Measurements from ENCODE around the gene TSPAN9. TPM values are rescaled to one million over a fixed set of nuclear protein-coding genes. Genes with fewer than 3 reads are reported as not detected.

TSPAN9 gene
- total RNA-seq, 1 experiment from 2014 or later = 17.1 TPM

DNA sequence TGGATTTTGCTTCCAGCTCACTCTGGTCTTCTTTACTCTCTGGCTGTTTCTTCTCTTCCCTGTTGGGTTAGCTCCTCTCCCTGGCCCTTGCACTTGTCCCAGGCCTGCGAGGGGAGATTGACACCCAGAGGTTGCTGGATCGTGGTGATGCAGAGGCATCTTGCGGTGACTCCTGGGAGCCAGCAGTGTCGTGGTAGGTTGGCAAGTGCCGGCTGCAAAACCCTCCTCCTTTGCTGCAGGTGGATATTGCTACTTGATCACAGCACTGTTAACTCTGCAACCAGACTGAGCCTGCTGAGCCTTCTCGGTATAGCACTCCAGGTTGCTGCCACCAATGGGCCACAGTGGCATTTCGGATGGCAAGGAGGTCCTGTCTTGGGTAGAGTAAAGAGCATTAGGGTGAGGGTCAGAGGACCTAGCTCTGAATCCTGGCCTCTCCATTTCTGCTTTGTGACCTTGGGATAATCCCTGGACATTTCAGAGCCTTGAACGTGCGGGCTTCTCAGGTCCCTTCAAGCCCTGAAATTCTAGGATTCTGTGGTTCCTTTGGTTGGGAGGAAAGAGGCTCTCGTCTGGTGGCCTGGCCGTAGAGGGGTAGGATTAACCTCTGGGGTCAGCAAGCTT, 87.4 kb downstream of the TSPAN9 start:
- no peak for DNase-seq (ENCODE audit: low read depth)

DNA sequence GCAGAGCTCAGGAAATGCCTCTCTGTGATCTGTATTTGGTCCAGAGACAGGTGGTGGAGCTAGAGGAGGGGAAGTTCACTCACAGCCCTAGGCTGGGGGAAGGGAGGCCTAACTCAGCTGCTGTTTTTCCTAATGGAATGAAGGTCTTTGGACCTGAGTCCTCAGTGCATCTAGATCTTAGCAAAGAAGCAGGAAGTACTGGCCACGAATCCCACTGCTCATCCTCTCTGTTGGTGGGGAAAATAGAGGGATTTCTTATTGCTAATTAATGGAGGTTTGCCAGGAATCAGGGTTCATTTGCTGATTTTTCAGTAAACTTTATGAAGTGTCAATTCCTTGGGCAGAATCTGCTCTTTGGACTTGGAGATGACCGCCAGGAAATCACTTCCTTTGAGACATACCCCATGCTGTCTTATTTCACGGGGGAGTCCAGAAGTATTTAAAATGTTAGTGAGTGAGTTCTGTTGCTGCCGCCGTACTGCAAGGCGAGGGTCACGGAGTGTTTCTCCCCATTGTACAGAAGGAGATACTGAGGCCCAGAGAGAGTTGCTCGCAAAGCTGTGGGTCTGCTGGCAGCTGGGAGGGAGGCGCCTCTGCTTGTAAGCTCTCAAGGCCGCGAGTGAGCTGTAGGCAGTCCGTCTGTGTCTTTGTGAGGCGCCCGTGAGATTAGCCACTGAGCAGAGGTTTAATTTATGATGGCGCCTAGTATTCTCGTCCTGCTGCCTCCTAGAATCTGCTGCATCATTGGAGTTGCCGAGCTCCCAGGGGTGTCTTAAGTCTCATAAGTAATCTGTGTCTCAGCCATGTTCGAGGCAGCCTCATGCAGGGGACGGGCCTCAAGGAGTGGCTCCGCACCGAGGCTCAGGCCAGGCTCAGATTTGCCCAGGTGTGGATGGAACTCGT, 88.2 kb downstream of the TSPAN9 start:
- DNase-seq (ENCODE audit: low read depth) = no peak

GRCh38 chr12:3167636-3168035, 90.5 kb downstream of the TSPAN9 start:
- DNase-seq (ENCODE audit: low read depth) = no peak

- peak; percentile 93 for DNase-seq (ENCODE audit: low read depth)
Measured at GRCh38 chr12:3168223-3169221, 91.3 kb downstream of the TSPAN9 start.

DNA sequence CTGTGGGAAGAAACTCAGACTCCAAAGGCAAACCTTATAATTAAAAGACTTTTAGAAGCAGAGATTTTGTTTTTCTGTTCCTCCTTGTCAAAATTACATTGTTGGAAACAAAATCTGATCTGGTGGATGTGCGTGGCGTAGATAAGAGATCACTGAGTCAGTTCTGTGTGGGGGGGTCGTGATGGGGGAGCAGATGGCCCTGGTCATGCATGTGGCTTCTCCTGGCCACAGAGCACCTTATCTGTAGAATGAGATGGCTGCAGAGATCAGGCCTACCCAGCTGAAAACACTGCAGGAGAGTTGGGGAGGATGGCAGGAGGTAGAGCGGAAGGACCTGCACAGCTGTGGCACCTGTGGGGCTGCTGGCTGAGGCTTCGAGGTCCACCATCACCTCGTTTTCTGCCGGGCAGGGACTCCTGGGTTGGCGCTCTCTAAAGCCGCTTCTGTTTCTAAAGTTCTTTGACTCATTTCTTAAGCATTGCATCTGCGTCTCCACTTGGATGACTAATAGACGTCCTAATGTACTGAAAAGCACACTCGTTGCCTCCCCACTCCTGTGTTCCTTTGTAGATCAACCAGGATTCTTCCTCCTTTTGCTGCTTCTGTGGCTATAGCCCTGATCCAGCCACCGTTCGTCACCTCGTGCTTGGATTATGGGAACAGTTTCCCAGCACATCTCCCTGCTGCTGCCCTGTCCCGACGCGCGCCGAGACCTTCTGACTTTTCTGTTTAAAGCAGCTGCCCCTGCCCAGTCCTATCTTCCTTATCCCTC, 93.4 kb downstream of the TSPAN9 start:
- peak; percentile 88 for DNase-seq (ENCODE audit: low read depth)

GRCh38 chr12:3171195-3171591, 94.0 kb downstream of the TSPAN9 start:
- DNase-seq (ENCODE audit: low read depth) = peak; percentile 4

DNA sequence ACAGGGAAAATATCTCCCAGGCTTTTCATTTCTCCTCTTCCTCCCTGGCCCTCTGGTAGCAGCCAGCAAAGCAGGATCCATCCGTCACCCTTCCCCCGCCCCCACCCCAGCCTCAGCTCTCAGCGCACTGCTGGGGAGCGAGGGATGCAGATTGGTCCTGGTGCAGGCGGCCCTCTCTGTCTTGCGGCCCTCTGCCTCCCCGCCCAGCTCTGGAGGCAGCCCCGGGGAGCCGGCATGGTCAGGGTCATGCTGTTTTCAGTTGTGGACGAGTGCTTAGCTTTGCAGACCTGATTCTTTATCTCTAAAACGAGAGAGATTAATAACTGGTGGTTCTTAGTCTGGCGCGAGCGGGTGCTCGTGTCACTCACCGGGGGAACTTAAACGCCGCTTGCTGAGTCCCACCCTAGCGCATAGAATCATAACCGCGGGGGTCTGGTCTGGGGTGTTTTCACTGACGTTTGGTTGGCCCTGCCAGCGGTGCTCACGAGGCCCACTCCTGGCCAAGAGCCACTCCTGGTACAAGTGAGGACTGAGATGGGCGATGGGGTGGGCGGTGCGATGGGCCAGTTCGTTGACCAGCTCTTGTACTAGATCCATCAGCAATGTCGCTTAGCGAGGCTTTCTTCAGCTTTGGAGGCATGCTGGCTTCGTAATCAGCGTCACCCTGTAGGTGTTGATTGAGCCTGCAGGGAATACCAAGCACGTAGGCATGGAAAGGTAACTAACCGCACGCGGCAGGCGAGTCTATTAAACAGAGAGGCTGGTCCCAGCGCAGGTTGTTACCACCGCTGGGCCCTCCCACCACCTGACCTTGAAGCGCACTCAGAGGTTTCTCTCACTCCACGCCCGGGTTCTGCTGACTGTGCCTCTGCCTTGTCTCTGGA, 95.2 kb downstream of the TSPAN9 start:
- DNase-seq (ENCODE audit: low read depth) = no peak

DNA sequence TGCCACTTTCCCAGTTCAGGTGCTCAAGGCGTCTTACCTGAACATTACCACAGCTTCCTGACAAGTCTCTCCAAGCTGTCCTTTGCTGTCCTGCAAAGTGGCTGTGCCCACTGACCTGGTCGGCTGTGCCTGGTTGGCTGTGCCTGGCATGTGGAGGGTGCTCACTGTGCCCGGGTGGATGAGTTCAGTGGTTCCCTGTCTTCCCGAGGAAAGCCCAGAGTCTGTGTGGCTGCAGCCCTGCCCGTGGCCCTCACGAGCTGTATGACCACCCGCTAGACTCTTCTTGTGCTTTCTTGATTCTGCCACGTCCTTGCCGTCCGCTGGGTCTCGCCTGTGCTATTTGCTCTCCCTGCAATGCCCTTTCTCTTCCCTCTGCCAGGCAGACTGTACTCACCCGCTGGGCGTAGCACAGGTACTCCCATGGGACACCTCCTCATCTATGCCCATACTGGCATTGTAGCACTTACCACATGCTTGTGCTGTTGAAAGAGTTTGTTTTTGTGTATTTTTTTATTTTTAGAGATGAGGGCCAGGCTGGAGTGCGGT, 95.9 kb downstream of the TSPAN9 start:
- no peak for DNase-seq (ENCODE audit: low read depth)

DNA sequence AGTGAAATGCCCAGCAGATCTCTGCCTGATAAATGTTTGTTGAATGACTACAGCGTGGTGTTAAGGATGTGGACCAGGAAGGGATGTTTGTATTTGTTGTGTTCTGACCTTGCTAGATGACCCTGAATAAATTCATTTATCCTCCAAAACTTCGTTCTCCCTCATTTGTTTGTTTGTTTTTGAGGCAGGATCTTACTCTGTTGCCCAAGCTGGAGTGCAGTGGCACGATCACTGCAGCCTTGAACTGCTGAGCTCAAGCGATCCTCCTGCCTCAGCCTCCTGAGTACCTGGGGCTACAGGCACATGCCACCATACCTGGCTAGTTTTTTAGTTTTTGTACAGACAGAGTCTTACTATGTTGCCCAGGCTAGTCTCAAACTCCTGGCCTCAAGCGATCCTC, 96.7 kb downstream of the TSPAN9 start:
- no peak for DNase-seq (ENCODE audit: low read depth)

DNA sequence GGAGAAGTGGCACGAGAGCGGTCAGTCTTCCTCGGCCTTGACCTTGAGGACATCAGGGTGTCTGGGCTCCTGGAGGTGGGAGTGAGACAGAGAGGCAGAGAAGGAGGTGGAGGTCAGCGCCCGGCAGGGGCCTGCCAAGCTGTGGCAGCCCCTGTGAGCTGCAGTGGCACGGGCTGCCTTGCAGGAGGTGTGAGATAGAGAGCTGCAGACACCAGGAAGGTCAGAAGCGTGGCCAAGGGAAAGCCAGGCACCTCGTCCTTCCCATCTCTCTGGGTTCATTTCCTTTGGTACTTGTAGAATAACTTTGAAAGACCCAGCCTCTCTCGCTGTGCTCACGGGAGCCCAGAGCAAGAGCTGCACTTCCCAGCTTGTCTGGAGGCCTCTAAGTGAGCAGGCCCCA, 98.1 kb downstream of the TSPAN9 start:
- DNase-seq (ENCODE audit: low read depth) = no peak

DNA sequence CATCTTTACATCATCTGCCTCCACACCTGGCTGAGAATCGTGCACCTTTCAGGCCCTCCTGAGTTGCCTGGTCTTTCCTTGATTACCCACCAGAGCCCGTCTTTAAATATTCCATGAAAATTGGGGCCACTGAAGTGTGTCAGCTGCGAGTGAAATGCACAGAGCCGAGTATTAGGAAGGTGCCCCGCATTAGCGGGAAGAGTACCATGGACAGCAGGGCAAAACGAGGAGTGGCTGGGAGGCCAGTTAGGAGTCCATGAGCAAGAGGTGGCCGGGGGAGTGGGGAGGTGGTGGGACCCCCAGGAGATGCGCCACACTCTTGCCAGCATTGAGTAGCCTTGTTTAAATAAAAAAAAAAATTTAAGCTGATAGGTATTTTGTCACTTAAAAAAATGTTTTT, 99.6 kb downstream of the TSPAN9 start:
- no peak for DNase-seq (ENCODE audit: low read depth)

DNA sequence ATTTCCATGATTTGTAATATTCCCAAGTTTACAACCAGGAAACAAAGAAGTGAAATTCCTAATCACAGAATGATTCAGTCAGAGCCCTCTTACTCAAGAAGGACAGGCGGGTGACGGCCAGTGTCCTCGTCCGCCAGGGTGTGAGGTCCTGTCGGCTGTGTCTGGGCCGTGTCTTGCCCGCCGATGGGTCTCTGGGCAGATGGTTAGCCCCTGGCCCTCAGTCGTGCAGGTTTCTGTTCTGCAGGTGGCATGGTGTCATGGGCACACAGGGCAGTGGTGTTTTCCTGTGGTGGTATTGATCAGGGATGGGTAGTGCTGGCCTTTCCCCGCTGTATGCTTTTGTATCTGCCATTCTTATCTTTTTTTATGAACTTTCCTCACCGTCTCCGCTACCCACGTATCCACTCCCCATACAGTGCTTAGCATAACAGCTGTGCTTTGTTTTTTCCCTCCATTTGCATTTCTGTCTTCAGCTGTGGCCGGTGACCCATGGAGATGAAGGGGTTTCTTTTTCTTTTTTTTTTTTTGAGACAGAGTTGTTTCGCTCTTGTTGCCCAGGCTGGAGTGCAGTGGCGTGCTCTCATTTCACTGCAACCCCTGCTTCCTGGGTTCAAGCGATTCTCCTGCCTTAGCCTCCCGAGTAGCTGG, 100.7 kb downstream of the TSPAN9 start:
- DNase-seq (ENCODE audit: low read depth) = no peak

DNA sequence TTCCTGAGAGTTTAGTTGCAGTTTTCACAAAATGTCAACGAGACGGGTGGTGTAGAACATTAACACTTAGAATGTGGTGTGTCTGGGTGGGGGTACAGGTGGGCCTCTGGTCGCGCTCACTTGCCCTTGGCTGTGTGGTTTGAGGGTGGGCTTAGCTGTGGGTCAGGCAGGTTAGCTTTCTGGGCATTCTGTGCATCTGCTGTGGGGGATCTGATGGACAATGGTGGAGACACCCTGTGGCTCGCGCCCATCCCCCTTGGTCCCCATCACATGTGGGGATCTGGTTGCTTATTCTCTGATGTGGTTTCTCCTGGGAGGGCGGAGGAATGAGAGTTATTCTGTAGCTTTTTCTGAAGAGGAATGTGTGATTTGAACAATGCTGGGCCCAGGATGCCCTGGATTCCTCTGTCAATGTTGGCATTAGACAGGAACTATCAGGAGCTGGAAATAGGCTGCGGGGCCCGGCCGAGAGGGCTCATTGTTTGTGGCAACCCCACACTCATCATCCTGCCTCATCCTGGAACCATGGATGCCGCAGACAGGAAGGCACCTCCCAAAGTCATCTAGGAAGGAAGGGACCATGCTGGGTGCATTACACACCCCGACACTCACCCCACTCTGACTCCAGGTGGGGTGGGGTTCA, 101.6 kb downstream of the TSPAN9 start:
- no peak for DNase-seq (ENCODE audit: low read depth)

DNA sequence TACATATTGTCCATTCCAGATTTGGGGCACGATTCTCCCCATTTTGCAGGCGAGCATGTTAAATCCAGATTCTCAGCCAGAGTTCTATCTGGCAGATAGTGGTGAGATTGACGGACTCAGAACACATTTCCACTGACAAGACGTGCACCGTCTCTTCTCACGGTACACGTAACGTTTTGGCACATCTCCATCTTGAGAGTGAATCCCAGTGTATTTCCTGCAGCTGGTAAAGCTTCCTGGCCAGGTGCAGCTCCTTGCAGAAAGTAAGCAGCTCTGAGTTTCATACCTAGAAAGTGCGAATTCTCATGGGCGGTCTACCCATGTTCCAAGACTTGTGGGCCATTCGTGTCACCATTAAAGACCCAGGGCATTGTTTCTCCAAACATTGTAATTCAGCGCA, 102.6 kb downstream of the TSPAN9 start:
- DNase-seq (ENCODE audit: low read depth) = no peak

DNA sequence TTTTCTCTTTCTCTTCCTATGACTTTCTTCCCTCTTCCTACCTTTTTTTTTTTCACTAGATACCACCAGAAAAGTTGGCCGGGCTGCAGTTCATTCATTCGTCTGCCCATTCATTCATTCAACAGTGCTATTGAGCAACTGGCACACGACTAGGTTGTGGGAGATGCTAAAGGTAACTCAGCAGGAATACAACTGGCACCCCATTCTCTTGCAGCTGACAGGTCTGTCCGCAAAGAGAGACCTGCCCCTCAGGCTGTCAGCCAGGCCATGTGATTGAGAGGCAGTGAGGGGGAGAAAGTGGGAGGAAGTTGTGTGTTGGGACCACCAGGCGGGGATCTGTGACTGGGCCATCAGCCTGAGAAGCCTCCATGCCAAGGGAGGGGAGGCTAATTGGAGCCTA, 105.2 kb downstream of the TSPAN9 start:
- no peak for DNase-seq (ENCODE audit: low read depth)

- DNase-seq (ENCODE audit: low read depth) = no peak
Measured at GRCh38 chr12:3184485-3184884, 107.3 kb downstream of the TSPAN9 start.

DNA sequence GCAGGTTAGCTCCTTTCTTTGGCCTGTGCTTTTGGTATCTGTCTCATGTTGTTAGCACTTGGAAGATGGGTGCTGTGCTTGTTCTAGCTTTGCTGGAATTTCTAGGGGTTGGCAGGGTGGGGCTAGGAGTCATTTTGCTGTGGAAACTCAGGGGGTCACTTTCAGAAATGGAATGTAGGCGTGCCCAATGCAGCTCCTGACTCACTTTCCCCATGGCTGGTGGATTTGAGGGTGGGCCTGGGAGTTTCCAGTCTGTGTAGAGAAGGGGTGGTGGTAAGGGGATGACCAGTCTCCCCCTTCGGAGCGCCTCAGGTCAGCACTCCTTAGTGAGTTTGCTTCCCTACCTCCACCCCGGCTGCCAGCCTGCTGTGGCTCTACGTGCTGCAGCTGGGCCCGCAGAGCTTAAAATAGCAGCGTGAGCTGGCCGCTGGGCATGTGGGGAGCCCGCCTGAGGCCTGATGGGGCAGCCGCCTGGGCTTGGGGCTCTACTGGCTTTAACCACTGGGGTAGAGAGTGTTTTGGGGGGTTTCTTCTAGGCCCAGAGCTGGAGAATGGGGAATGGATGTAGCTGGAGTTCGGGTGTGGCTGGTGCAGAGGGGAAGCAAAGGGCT, 108.2 kb downstream of the TSPAN9 start:
- no peak for DNase-seq (ENCODE audit: low read depth)

GRCh38 chr12:3186546-3187215, 109.5 kb downstream of the TSPAN9 start:
- DNase-seq (ENCODE audit: low read depth) = no peak
